GM18517 (cell line): ENCODE data around the gene STEAP3.

ENCODE experiments used
- ATAC-seq: cut with Tn5 transposase; IDR thresholded peaks from one replicate; pipeline ENCODE4 v1.9.1; 2021; ENCODE audit warnings: mild to moderate bottlenecking, moderate library complexity; ENCODE audit not compliant: unreplicated experiment

The STEAP3 gene

GRCh38 chr2:119245841-119246230, 22.2 kb downstream of the STEAP3 start:
- no peak for ATAC-seq

- no peak for ATAC-seq
These were observed 23.5 kb downstream of the STEAP3 start for GRCh38 chr2:119246884-119247843.

GRCh38 chr2:119247844-119248271, 24.2 kb downstream of the STEAP3 start:
- no peak for ATAC-seq

DNA sequence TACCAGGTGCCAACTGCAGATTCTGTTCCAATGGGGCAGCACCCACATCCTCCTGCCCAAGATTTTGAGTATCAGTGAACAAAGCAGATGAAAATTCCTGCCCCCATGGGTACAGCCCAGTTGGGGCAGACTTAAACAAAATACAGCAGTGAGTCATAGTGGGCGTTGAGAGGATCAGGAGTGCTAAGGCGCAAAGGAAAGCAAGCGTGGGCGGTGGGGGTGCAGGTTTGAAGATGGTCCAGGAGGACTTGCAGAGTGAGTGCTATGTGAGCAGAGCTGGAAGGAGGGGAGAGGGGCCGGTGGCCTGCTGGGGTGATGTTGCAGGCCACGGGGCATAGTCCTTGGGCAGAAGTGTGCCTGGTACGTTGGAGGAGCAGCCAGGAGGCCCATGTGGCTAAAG, 24.7 kb downstream of the STEAP3 start:
- ATAC-seq = no peak

GRCh38 chr2:119248751-119249150, 25.1 kb downstream of the STEAP3 start:
- ATAC-seq = no peak

GRCh38 chr2:119249311-119249710, 25.7 kb downstream of the STEAP3 start:
- ATAC-seq = no peak

GRCh38 chr2:119249855-119250717, 26.5 kb downstream of the STEAP3 start:
- ATAC-seq = no peak

GRCh38 chr2:119250718-119251290, 27.2 kb downstream of the STEAP3 start:
- ATAC-seq = no peak

GRCh38 chr2:119251652-119252051, 28.0 kb downstream of the STEAP3 start:
- no peak for ATAC-seq

DNA sequence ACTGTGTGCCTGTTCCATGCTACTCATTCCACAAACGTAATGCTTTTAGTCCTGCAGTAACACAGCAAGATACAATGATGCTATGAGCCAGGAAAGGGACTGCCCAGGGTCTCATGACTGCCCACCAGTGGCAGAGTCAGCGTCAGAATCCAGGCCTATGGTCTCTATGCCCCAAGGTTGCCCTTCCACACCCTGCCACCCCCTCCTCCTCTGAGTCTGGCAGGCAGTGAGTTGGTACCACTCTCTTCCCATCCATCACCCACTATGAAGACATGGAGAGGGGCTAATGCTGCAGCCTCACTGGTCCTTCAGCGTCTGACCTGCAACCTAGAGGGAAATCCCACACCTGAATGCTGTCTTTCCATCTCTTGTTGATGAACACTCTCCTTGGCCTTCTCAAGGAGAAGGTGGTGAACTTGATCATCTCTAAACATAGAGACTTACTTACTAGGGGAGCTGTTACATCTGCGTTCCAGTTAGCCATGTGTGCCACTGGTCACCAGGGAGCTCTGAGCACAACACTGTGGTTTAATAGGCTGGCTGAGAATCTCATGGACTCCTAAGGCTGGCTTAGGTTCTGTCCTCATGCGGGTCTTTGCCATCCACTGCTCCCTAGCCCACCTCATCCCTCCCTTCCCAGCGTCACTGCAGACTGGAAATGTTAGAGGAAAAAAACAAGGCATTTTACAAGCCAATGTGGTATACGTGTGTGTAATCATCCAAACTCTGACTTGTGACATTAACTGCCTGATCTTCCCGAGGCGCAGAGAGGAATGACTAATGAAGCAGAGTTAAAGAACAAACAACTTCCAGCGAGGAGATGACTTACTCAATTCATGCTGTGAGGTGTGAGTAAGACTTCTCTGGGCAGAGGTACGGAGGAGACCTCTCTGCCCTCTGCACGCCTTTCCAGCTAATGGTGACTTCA, 28.8 kb downstream of the STEAP3 start:
- ATAC-seq = no peak

DNA sequence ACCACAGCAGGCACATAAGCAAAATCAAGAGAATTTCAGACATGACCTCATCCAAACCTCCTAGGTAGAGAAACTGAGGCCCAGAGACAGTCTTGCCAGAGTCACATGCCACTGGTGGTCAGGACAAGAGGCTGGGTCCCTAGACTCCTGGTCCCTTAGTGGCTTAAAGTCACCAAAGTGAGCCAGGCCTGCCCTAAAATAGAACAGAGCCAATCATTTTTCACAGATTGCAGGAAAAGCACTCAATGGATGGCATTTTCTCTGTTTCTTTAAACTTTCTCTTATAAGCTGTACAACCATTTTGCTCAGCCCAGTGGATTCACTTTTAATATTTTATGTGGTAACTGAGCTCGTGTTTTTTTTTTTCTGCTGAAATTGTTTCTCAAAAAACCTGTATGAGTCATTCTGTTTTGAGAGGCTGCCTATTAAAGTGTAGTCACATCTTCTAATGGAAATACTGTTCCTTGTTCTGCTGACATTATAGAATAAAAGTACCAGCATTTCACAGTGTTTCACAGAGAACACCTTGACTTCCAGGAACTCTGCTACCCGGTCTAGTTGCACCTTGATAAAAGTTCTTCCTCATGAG, 29.6 kb downstream of the STEAP3 start:
- no peak for ATAC-seq

DNA sequence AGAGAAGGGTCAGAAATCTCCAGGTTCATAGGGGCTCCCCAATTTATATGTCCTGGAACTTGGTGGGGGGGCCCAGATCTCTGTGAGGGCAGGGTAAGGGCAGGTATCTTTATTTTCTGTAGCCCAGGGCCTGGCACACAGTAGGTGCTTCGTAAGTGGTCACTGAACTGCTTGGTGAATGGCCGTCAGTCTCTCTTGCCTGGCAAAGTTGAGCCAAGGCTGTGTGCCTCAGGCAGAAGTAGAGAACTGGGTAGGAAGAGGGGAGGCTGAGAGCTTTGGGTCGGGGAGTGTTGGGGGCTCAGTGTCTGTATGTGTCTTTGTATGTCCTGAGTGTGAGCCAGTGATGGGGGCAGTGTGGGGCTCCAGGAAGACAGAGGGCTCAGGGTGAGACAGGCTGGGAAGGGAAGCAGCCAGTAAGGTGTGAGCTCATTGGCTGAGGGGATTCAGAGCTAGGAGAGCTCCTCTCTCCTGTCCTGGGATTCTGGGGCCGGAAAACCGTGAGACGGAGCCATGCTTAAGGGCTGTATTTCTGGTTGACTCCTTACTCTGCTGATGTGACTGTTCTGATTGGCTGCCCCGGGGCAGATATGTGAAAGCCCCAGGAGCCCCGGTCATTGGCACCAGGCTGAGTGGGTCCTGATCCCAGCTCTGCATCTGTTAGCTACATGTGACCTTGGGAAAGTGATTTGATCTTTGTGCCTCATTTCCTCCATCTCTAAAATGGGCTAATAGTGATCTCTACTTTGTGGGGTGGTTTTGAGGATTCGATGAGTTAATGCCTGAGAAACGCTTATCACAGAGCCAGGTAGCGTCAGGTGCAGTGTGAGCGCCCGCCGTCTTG, 30.3 kb downstream of the STEAP3 start:
- no peak for ATAC-seq

GRCh38 chr2:119254601-119255080, 31.0 kb downstream of the STEAP3 start:
- no peak for ATAC-seq

GRCh38 chr2:119255760-119256581, 32.3 kb downstream of the STEAP3 start:
- no peak for ATAC-seq

GRCh38 chr2:119256582-119256921, 32.9 kb downstream of the STEAP3 start:
- no peak for ATAC-seq

DNA sequence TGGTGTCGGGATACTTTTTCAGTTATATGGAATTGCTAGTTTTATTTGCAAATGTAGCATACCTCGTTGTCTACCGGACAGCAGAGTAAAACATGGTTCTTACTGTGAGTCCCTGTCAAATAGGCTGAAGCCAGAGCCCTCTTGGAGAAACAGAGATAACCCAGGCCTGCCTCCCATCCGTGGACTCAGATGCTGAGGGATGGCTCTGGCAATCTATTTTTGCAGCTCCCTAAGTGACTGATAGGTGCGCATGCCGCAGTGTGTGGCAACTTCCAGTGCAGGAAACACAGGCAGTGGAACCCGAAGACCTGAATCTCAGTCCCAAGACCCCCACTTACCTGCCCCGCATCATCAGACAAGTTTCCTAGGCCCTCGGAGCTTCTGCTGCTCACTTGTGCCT, 33.6 kb downstream of the STEAP3 start:
- no peak for ATAC-seq

GRCh38 chr2:119259296-119259860, 35.7 kb downstream of the STEAP3 start:
- no peak for ATAC-seq
